AG04450 (cell line): ENCODE data around the gene AHNAK2. TPM values are rescaled to one million over a fixed set of nuclear protein-coding genes. Genes with fewer than 3 reads are reported as not detected.

Experiments used
- CTCF ChIA-PET: fragments of 300-600, 350-600 bp; formaldehyde crosslinking; extraction: SDS; loops from one replicate; lab custom pipeline; 2022; ENCODE audit warnings: antibody characterized with exemption, inconsistent platforms; lab: Charles Lee
- POLR2A ChIA-PET: fragments of 350-600 bp; formaldehyde crosslinking; extraction: SDS; loops from one replicate; lab custom pipeline; 2021; ENCODE audit warnings: antibody characterized with exemption, inconsistent platforms; lab: Yijun Ruan, JAX
- DNase-seq: peaks from one replicate; pipeline ENCODE4 v3.0.0-alpha.2; 2011; ENCODE audit warnings: low read depth, low spot score
- H3K27ac ChIP-seq: one replicate; pipeline ENCODE4 v1.5.1; 2012; ENCODE audit warnings: low read depth, low read length, control low read depth
- H3K27me3 ChIP-seq: one replicate; pipeline ENCODE4 v1.6.0; 2012; ENCODE audit warnings: low read length; ENCODE audit not compliant: control insufficient read depth, insufficient read depth
- H3K4me3 ChIP-seq: 2 replicates; pipeline ENCODE4 v1.5.1; 2011; ENCODE audit warnings: mild to moderate bottlenecking, low read depth, low read length, control low read depth
- H3K9me3 ChIP-seq: 2 replicates; pipeline ENCODE4 v1.5.1; 2012; ENCODE audit warnings: low read length; ENCODE audit not compliant: control insufficient read depth, insufficient read depth
- polyA plus RNA-seq: library from polyadenylated mRNA; depleted of rRNA; stranded (reverse); fragments of >200 nt; gene quantifications from 2 replicates; pipeline ENCODE4 v1.2.3, GENCODE V29; 2011
- TF ChIP-seq, protein P1 (sequence below): IDR thresholded peaks from 2 replicates; pipeline ENCODE4 v1.5.1; 2011; ENCODE audit warnings: low read depth, low read length, control low read depth, inconsistent platforms

The AHNAK2 gene
- polyA plus RNA-seq, 1 experiment = 10.0 TPM

DNA sequence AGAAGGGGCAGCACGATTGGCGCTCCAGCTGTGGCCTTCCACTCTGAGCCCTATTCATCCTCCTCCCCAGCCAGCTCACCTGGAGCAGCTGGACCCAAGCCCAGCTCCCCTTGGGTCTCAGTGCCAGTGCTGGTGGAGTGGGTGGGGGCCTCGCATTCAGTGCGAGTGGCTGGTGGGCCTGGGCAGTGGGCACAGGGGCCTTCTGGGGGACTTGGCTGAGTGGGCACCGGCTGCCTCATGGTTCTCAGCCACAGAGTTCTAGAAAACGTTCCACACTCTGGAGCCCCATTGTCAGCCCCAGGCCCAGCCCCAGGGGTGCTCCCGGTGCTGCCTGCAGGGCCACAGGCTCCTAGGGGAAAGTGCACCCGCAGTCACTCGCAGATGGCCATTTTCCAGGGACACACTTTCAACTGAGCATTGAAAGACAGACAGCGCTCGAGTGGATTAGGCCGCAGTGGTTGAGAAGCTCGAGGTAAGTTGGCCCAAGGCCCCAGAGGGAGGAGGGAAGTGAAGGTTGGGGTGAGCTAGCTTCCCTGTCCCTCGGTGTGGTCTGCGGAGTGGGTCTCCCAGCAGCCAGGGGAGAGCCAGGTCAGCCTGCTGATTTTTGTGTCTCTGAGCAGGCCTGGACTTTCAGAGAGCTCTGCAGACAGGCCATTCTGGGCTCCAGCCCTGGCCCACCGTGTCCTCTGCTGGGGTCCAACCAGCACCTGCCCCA, 11.2 kb upstream of the AHNAK2 start:
- DNase-seq = no peak
- no peak overlapping the region for H3K4me3 ChIP-seq
- TF ChIP-seq, protein P1, sequence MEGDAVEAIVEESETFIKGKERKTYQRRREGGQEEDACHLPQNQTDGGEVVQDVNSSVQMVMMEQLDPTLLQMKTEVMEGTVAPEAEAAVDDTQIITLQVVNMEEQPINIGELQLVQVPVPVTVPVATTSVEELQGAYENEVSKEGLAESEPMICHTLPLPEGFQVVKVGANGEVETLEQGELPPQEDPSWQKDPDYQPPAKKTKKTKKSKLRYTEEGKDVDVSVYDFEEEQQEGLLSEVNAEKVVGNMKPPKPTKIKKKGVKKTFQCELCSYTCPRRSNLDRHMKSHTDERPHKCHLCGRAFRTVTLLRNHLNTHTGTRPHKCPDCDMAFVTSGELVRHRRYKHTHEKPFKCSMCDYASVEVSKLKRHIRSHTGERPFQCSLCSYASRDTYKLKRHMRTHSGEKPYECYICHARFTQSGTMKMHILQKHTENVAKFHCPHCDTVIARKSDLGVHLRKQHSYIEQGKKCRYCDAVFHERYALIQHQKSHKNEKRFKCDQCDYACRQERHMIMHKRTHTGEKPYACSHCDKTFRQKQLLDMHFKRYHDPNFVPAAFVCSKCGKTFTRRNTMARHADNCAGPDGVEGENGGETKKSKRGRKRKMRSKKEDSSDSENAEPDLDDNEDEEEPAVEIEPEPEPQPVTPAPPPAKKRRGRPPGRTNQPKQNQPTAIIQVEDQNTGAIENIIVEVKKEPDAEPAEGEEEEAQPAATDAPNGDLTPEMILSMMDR = no peak
- POLR2A ChIA-PET = interaction anchor here (1.8 kb wide), 1 partner anchor 32 kb away, joined by 4 read pairs; the partner anchor contains the start of gene CDCA4
- no peaks in the 10 kb centered on the region for H3K27me3 ChIP-seq
- peaks cover 8% of the 10 kb centered on the region; the same call in 1 of the 2 replicates for H3K9me3 ChIP-seq
- H3K27ac ChIP-seq = no peak overlapping the region
- CTCF ChIA-PET = interaction anchor here (1.4 kb wide), 1 partner anchor 56 kb away, joined by 3 read pairs; no protein-coding TSS in a partner anchor

DNA sequence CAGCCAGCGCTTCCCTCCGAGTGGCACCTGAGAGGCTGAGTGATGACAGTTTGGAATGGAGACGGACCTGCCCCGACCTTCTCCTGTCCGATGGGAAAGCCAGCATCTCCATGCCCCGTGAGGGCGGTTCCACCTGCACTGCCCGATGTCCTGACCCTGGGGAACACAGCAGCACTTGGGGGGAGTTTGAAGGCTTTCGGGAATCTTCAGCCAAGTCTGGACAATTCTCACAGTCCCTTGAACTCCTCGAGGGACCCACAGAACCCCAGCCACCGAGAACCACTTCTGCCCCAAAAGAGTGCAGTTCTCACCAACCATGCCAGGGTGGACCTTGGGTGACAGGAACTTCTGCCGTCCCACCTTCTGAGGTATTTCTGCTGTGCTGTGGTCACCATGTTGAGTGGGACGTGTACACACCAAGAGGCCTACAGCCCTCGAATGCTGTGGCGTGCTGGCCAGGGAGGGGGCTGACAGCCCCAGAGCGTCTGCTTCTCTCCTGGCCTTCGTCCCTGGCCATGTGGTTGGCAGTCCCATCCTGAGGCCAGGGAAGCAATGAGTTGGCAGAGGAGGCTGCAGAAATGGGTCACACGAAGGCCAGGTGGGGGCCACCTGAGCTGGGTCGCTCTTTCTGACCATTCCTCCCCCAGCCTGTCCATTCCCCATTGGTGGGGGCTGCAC, 8.5 kb upstream of the AHNAK2 start:
- Histone ChIP-seq H3K4me3 (peak overlapping the region; percentile 69), H3K27me3 (peaks cover 2% of the 10 kb centered on the region), H3K27ac (no peak overlapping the region), H3K9me3 (peaks cover 3% of the 10 kb centered on the region; the same call in 1 of the 2 replicates)
- POLR2A ChIA-PET = interaction anchor here (0.6 to 1.3 kb wide), 2 partner anchors 9 to 17 kb away, joined by 3 to 4 read pairs; no protein-coding TSS in a partner anchor
- CTCF ChIA-PET = interaction anchor here (0.6 kb wide), 1 partner anchor 11 kb away, joined by 3 read pairs; no protein-coding TSS in a partner anchor
- TF ChIP-seq, protein P1 = no peak
- no peak for DNase-seq

DNA sequence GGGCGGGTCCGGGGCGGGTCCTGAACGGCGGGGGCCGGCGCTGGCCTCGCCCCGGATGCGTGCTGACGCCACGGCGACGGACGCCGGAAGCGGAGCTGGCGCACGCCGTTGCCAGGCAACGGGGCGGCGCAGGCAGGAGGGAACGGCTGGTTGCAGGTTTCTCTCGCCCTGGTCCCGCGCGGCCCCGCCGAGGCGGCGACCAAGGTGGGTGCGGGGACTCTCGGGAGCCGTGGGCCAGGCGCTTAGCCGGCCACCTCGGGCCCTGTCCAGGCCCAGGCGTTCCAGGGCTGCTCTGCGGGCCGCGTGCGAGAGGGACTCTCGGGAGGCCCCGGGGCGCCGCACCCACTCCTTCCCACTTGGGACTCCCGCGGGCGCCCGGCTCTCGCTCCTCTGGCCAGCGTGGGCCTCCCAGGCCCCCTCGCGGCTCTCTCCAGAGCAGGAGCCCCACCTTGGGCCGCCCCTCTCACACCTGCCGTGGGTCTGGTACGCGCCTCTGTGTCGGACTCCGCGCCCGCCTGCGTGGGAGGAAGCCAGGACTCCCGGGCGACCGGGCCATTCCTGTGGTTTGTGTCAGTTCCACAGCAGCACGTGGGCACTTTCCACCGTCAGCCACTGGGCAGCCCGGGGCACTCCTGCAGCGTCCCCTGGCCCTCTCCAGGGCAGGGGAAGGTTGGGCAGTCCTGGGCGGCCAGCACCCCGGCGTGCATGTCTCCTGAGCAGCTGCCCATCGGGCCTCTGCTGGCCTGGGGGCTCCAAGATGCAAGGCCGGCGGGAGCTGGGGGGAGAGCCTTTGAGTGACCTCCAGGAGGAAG, 7.7 kb upstream of the AHNAK2 start, which contains the start of gene CLBA1:
Gene CLBA1, plus strand, starts transcription at position 114 of the 812 bp plus-strand sequence. Its CDS starts 644 bp downstream, at position 758.
- Histone ChIP-seq H3K27me3 (peaks cover 2% of the 10 kb centered on the region), H3K27ac (no peak within 1 kb of the TSS), H3K9me3 (peaks cover 3% of the 10 kb centered on the region; the same call in 1 of the 2 replicates), H3K4me3 (peak within 1 kb of the TSS; percentile 69)
- DNase-seq = peak; percentile 70
- ChIA-PET CTCF (interaction anchor here (0.6 to 3.4 kb wide), 7 partner anchors 10 to 101 kb away, joined by 3 to 15 read pairs (median 3); no protein-coding TSS in a partner anchor), POLR2A (interaction anchor here (0.6 to 1.3 kb wide), 7 partner anchors 10 to 233 kb away, joined by 3 to 14 read pairs (median 4); partner anchors contain the start of genes CDCA4 and SIVA1)
- TF ChIP-seq, protein P1 = no peak

DNA sequence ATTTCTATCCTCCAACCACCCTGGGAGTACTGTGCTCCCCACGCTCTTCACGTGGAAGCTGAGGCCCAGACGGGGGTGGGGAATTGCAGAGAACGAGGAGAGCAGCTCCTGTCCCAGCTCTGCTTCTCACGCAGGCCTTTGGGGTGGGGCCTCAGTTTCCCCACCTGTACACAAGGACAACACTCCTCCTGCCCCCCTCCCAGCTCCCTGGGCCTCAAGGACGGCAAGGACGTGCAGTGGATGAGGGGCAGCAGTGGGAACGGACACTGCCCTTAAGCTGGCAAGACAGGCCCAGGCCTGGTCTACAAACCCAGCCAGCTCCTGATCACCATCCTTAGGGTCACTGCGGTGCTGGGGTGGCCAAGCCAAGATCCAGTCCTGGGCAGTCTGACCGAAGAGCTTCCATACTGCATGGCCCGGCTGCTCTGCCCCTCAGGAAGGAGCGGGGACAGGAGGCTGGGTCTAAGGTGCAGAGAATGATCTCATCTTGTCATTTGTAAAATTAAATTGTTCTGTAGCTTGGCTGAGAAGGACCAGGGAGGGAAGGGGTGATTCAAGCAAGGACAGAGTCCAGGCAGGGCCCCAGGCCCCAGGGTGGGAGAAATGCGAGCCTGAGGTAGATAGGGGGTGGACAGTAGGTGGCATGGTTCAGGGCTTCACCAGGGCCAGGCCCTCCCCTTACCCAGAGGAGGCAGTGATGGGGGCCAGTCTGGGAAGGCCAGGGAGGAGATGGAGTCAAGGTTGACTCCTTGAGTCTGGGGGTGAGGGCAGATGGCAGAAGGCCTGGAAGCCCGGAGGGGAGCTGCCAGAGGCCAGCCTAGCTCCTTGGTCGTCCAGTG, 6.1 kb upstream of the AHNAK2 start:
- TF ChIP-seq, protein P1 = no peak
- peaks cover 2% of the 10 kb centered on the region for H3K27me3 ChIP-seq
- DNase-seq = no peak
- no peak overlapping the region for H3K27ac ChIP-seq
- CTCF ChIA-PET = interaction anchor here (0.5 to 3.4 kb wide), 4 partner anchors 9 to 526 kb away, joined by 3 to 16 read pairs (median 9); no protein-coding TSS in a partner anchor
- H3K9me3 ChIP-seq = peaks cover 3% of the 10 kb centered on the region; the same call in 1 of the 2 replicates
- POLR2A ChIA-PET = no interaction called here
- no peak overlapping the region for H3K4me3 ChIP-seq
